Endothelial cell of umbilical vein (primary cell): ENCODE results near the gene BACH2.

Experiments
- CTCF ChIP-seq, 2 donors: IDR thresholded peaks; 1 replicate in 1 of 2; 2 replicates in 1 of 2; pipeline ENCODE4 v1.5.1; 2011; ENCODE audit warnings: low read length in 2 of 2, mild to moderate bottlenecking in 2 of 2, moderate library complexity in 2 of 2, control low read depth in 1 of 2, inconsistent platforms in 1 of 2, low read depth in 1 of 2; ENCODE audit not compliant: insufficient read depth in 1 of 2; ENCODE audit errors: extremely low read depth in 1 of 2
- EZH2 ChIP-seq: IDR thresholded peaks from 2 replicates; pipeline ENCODE4 v1.6.1; 2012; ENCODE audit warnings: borderline replicate concordance, low read depth, mild to moderate bottlenecking, moderate library complexity, low read length, inconsistent platforms; ENCODE audit not compliant: severe bottlenecking
- FOS ChIP-seq: IDR thresholded peaks from 2 replicates; pipeline ENCODE4 v1.6.1; 2011; ENCODE audit warnings: mild to moderate bottlenecking, low read length, moderate library complexity, borderline replicate concordance; ENCODE audit not compliant: insufficient read depth
- GATA2 ChIP-seq: IDR thresholded peaks from 2 replicates; pipeline ENCODE4 v1.7.0; 2011; ENCODE audit warnings: low read depth, mild to moderate bottlenecking, moderate library complexity, mixed read lengths, low read length; ENCODE audit not compliant: insufficient read length, insufficient read depth
- MAX ChIP-seq: IDR thresholded peaks from 2 replicates; pipeline ENCODE4 v1.6.1; 2011; ENCODE audit not compliant: insufficient read depth, insufficient read length
- MYC ChIP-seq: IDR thresholded peaks from one replicate; pipeline ENCODE4 v1.6.1; 2011; ENCODE audit warnings: mild to moderate bottlenecking, low read depth, low read length
- POLR2A ChIP-seq: IDR thresholded peaks from 2 replicates; pipeline ENCODE4 v1.6.1; 2012; ENCODE audit warnings: low read depth, mild to moderate bottlenecking, control low read depth, low read length

GRCh38 chr6:89910902-89911240 is 385.8 kb downstream of the BACH2 start:
- TF ChIP-seq FOS (no peak), CTCF (IDR thresholded peaks at IDR 0.05; ENCODE audit: extremely low read depth in 1 of 2, insufficient read depth in 1 of 2, low read depth in 1 of 2, low read length in 2 of 2) (no peak), EZH2 (no peak), POLR2A (no peak), MAX (no peak), MYC (no peak), GATA2 (no peak)
